HG02870 (cell line): ENCODE measurements around the gene FOXL2.

Experiments used
- ATAC-seq: cut with Tn5 transposase; IDR thresholded peaks from one replicate; pipeline ENCODE4 v1.9.1; 2021; ENCODE audit warnings: mild to moderate bottlenecking, moderate library complexity; ENCODE audit not compliant: unreplicated experiment

The FOXL2 gene

DNA sequence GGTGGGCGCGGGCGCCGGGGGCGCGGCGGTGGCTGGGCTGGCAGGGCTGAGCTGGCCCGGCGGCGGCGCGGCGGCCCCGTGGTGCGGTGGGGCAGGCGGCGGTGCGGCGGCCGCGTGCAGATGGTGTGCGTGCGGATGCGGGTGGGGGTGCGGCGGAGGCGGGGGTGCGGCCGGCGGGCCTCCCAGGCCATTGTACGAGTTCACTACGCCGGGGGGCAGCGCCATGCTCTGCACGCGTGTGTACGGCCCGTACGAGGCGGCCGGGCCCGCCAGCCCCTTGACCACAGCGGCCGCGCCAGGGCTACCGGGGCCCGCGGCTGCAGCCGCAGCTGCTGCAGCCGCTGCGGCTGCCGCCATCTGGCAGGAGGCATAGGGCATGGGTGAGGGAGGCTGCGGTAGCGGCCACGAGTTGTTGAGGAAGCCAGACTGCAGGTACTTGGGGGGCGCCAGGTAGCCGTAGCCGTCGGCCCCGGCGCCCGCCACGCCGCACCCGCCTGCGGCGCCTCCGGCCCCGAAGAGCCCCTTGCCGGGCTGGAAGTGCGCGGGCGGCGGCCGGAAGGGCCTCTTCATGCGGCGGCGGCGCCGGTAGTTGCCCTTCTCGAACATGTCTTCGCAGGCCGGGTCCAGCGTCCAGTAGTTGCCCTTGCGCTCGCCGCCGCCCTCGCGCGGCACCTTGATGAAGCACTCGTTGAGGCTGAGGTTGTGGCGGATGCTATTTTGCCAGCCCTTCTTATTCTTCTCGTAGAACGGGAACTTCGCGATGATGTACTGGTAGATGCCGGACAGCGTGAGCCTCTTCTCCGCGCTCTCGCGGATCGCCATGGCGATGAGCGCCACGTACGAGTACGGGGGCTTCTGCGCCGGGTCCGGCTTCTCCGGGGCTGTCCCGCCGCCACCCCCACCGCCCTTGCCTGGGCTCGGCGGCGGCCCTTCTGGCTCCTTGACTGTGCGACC lies 951 bp downstream of the FOXL2 start:
- no peak for ATAC-seq

GRCh38 chr3:138944929-138945708 lies 1.8 kb downstream of the FOXL2 start:
- no peak for ATAC-seq

- ATAC-seq = no peak
Observed at GRCh38 chr3:138944654-138944928, 2.3 kb downstream of the FOXL2 start.

GRCh38 chr3:138943724-138944653 lies 2.9 kb downstream of the FOXL2 start:
- ATAC-seq = no peak

DNA sequence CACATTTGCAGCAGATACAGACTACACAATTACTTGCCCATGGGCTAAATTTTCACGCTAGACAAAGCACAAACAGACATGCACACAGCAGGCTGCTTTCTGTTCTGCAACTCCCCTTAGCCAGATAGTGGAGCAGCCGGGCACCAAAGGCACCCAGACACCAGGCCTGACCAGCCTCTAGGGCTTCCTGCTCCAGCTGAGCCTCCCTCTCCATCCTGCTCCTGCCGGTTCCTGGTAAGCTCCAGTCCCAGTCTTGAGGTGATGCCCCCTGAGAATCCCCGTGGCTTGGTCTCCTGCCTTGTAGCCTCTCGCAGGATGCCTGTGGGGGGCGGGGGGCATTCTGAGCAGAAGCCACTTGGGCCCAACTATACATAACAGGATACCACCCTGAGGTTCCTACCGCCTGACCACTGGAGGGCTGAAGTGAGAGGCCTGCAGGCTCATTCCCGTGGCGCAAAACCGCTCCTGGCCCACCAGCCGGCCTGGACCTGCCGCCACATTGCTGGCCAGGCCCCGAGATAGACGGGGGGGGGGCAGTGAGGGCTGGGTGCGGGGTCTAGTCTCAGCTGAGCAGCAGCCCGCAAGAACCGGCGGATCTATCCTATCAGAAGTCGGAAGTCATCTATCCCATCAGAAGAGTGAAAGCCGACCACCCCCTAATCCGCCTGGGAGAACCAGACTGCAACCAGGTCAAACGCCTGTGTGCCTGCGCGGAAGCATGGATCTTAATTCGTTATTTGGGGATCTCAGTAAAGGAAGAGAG lies 3.9 kb downstream of the FOXL2 start:
- no peak for ATAC-seq

GRCh38 chr3:138942271-138942670 lies 4.7 kb downstream of the FOXL2 start:
- no peak for ATAC-seq

- no peak for ATAC-seq
Observed at GRCh38 chr3:138941259-138941885, 5.6 kb downstream of the FOXL2 start.

DNA sequence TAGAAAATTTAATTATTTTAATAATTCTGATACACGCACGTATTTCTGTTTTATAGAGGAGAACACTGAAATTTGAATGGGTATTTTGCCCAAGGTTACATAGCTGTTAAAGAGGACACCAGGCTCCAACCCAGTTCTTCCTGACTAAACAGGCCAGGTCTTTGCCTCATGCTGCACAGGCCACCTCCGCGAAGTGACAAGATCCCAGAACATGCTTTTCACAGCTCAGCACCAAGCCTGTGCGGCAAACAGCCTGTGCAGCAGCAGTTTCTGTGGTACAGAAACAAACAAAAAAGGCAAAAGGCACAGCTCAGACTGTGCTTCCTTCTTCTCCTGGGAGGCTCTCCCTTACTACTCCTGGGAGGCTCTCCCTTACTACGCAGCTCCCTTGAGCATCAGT lies 6.5 kb downstream of the FOXL2 start:
- ATAC-seq = no peak

DNA sequence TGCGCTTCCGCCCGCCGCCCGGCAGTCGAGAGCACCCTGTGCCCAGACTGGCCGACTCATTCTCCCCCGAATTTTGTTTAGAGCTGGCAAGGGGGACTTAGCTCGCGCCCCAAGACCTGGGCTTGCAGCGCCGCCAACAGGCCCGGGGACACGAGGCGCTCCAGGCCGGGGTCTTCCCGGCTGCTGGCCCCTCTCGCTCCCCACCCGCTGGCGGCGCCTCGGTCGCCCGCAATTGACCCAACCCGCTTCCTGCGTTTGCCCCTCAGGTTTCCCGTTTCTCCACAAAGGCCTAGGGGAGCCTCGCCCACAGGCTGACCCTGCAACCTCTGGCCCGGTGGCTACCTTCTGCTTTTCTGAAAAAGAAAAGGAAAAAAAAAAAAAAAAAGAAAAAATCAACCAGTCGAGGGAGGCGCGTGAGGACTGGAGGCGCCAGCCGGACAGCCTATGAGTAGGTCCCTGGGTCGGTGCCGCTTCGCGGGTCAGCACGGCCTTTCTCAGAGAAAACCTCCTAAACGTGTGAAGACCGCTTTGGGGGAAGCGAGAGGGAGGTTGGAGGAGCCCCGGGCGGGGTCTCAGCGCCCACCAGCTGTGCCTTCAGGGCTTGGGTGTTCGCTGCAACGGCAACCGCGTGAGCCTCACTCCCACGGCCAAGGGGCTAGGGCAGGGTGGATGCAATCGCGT lies 7.2 kb downstream of the FOXL2 start:
- no peak for ATAC-seq

GRCh38 chr3:138938877-138939560 lies 7.9 kb downstream of the FOXL2 start:
- no peak for ATAC-seq

DNA sequence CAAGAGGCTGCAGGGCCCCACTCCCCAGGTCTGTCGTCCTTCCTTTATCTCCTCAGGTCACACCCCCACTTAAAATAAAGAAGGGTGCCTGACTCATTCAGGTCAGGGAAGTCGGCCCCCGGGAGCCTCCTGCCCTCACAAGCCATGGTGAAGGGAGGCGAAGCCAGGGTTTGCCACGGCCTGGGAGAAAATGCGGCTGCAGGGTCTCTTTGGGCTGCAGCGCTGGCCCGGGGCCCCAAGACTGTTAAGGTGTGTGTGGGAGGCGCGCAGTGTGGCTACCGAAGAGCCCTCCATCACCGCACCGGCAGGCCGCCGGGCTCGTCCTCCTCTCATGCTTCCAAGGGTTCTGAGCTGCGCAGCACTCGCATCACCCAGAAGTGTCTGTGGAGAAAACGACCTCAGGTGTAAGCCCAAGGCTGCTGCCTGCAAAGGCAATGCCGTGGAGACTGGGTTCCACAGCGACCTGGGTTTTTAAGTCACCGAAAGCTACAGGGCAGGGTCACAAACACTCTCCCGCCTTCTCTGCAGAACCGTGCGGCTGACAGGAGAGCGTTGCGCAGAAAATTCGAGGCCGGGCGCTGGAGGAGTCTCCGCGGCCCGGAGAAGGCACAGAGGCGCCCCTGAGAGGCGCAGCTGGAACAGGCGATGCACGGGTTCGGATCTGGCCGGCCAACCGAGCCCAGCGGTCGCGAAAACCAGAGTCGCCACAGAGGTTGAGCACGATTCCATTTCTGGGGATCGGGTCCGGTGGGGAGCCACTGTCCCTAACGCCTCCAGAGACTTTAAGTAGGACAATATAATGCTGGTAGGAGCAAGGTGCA lies 8.7 kb downstream of the FOXL2 start:
- ATAC-seq = no peak

DNA sequence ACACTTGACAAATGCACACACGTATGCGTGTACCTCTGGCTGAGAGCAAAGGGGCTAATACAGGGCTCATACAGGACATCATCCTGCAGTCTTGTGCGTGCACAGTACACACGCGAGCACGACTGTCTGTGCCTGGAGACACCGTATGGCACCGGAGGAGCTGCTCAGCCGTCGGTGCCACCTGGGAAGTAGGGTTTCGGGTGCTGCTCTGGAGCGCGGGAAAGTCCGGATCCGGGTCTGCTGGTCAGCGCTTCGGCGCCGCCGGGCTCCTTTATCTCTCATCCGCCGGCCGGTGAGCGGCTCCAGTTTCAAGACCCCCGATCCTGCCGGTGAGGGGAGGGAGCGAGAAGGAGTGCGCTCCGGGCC lies 9.3 kb downstream of the FOXL2 start:
- no peak for ATAC-seq

GRCh38 chr3:138936741-138937689 lies 9.9 kb downstream of the FOXL2 start:
- ATAC-seq = no peak

GRCh38 chr3:138935863-138936740 lies 10.8 kb downstream of the FOXL2 start:
- peak; percentile 70 for ATAC-seq

DNA sequence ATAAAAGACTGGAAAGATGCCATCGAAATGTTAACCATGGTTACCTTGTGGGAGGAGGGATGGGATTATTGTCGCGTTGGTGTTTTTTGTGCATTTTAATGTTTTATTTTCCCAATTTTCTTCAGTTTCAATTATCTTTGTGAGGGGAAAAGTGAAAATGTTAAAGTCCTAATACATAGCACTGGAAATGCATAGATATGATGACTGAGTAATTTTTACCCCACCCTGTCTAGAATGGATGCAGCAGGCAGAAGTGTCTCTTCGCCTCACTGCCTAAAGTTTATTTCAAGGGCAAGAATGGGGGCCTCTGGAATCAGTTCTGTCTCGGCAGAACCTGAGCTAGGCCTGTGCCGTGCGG lies 11.5 kb downstream of the FOXL2 start:
- no peak for ATAC-seq
